Neural cell (in vitro differentiated cells): ENCODE results near the gene ITGB2. TPM values are rescaled to one million over a fixed set of nuclear protein-coding genes. Genes with fewer than 3 reads are reported as not detected.

Experiments used
- H2AFZ ChIP-seq: fragments of 200-600, 300-800 bp; sonication (generic), shearing (Covaris generic); 2 replicates; pipeline ENCODE4 v1.6.0; 2014; ENCODE audit warnings: low read depth, mild to moderate bottlenecking, antibody characterized with exemption, low read length, moderate library complexity
- H3F3A ChIP-seq: fragments of 200-600 bp; shearing (Covaris generic); 2 replicates; pipeline ENCODE4 v1.6.1; 2016; ENCODE audit warnings: mild to moderate bottlenecking, moderate library complexity, mixed read lengths, antibody characterized with exemption, low read length; ENCODE audit not compliant: insufficient read depth, poor library complexity, severe bottlenecking
- H3K27ac ChIP-seq: fragments of 200-600, 300-800 bp; sonication (generic), shearing (Covaris generic); 2 replicates; pipeline ENCODE4 v1.5.1; 2014; ENCODE audit warnings: mild to moderate bottlenecking, low read length, moderate library complexity
- H3K27me3 ChIP-seq: fragments of 300-800, 200-600 bp; sonication (generic), shearing (Covaris generic); 2 replicates; pipeline ENCODE4 v1.6.0; 2014; ENCODE audit warnings: mild to moderate bottlenecking, low read depth, low read length, moderate library complexity; ENCODE audit not compliant: insufficient read depth
- H3K36me3 ChIP-seq: fragments of 300-800, 200-600 bp; sonication (generic), shearing (Covaris generic); 2 replicates; pipeline ENCODE4 v1.5.1; 2014; ENCODE audit warnings: mild to moderate bottlenecking, antibody characterized with exemption, low read length, moderate library complexity; ENCODE audit not compliant: insufficient read depth
- H3K4me2 ChIP-seq: fragments of 300-800, 200-600 bp; sonication (generic), shearing (Covaris generic); 2 replicates; pipeline ENCODE4 v1.6.0; 2014; ENCODE audit warnings: mild to moderate bottlenecking, low read length
- H3K4me3 ChIP-seq: fragments of 300-800, 200-600 bp; sonication (generic), shearing (Covaris generic); 2 replicates; pipeline ENCODE4 v1.5.1; 2014; ENCODE audit warnings: mild to moderate bottlenecking, low read length, moderate library complexity
- H3K79me2 ChIP-seq: fragments of 200-600 bp; shearing (Covaris generic); replicated peaks from 2 replicates; pipeline ENCODE4 v1.6.0; 2014; ENCODE audit warnings: mild to moderate bottlenecking, low read length, moderate library complexity; ENCODE audit not compliant: insufficient read depth
- H3K9ac ChIP-seq: fragments of 300-800, 200-600 bp; sonication (generic), shearing (Covaris generic); 2 replicates; pipeline ENCODE4 v1.6.1; 2016; ENCODE audit warnings: mild to moderate bottlenecking, low read length, mixed read lengths
- H3K9me2 ChIP-seq: fragments of 200-600 bp; shearing (Covaris generic); 2 replicates; pipeline ENCODE4 v1.6.1; 2016; ENCODE audit warnings: mild to moderate bottlenecking, low read length, mixed read lengths; ENCODE audit not compliant: insufficient read depth
- H3K9me3 ChIP-seq: fragments of 200-600, 300-800 bp; sonication (generic), shearing (Covaris generic); 2 replicates; pipeline ENCODE4 v1.6.1; 2016; ENCODE audit warnings: mild to moderate bottlenecking, mixed run types, low read length, moderate library complexity, mixed read lengths
- H4K20me1 ChIP-seq: fragments of 200-600 bp; shearing (Covaris generic); 2 replicates; pipeline ENCODE4 v1.6.1; 2016; ENCODE audit warnings: mild to moderate bottlenecking, mixed run types; ENCODE audit not compliant: insufficient read depth
- EP300 ChIP-seq: fragments of 450-650 bp; conservative IDR thresholded peaks from 2 replicates; pipeline ENCODE4 v1.6.1; 2014; ENCODE audit warnings: antibody characterized with exemption, mild to moderate bottlenecking, moderate library complexity; ENCODE audit not compliant: poor library complexity, severe bottlenecking
- EZH2 ChIP-seq: fragments of 200-600, 300-800 bp; shearing (Covaris generic), sonication (generic); IDR thresholded peaks from 2 replicates; pipeline ENCODE4 v1.6.1; 2014; ENCODE audit warnings: antibody characterized with exemption, low read length, borderline replicate concordance, mild to moderate bottlenecking; ENCODE audit not compliant: insufficient read depth, poor library complexity, severe bottlenecking
- MXI1 ChIP-seq: fragments of 450-650 bp; conservative IDR thresholded peaks from 2 replicates; pipeline ENCODE4 v1.6.1; 2014; ENCODE audit warnings: antibody characterized with exemption, mild to moderate bottlenecking; ENCODE audit not compliant: poor library complexity, severe bottlenecking
- POLR2AphosphoS5 ChIP-seq: IDR thresholded peaks from 2 replicates; pipeline ENCODE4 v1.6.1; 2012
- RAD21 ChIP-seq: fragments of 450-650 bp; conservative IDR thresholded peaks from 2 replicates; pipeline ENCODE4 v1.6.1; 2014; ENCODE audit warnings: antibody characterized with exemption, mild to moderate bottlenecking, moderate library complexity
- SMC3 ChIP-seq: fragments of 450-650 bp; conservative IDR thresholded peaks from 2 replicates; pipeline ENCODE4 v1.6.1; 2014; ENCODE audit warnings: antibody characterized with exemption, mild to moderate bottlenecking, moderate library complexity; ENCODE audit not compliant: poor library complexity
- TAF1 ChIP-seq: IDR thresholded peaks from 2 replicates; pipeline ENCODE4 v1.6.1; 2012; ENCODE audit warnings: low read depth
- polyA plus RNA-seq: library from polyadenylated mRNA; depleted of rRNA; stranded (reverse); fragments of >200 nt; gene quantifications from 2 replicates; pipeline ENCODE4 v1.2.3, GENCODE V29; 2014
- TF ChIP-seq, protein P1 (sequence below): IDR thresholded peaks from 2 replicates; pipeline ENCODE4 v1.6.1; 2012; ENCODE audit warnings: borderline replicate concordance
- TF ChIP-seq, protein P2 (sequence below): fragments of 450-650 bp; IDR thresholded peaks from 2 replicates; pipeline ENCODE4 v1.5.1; 2014; ENCODE audit warnings: antibody characterized with exemption, mild to moderate bottlenecking, moderate library complexity; ENCODE audit not compliant: poor library complexity, severe bottlenecking

ITGB2 gene
- polyA plus RNA-seq, 1 donor from 2014 or later, result not detected

DNA sequence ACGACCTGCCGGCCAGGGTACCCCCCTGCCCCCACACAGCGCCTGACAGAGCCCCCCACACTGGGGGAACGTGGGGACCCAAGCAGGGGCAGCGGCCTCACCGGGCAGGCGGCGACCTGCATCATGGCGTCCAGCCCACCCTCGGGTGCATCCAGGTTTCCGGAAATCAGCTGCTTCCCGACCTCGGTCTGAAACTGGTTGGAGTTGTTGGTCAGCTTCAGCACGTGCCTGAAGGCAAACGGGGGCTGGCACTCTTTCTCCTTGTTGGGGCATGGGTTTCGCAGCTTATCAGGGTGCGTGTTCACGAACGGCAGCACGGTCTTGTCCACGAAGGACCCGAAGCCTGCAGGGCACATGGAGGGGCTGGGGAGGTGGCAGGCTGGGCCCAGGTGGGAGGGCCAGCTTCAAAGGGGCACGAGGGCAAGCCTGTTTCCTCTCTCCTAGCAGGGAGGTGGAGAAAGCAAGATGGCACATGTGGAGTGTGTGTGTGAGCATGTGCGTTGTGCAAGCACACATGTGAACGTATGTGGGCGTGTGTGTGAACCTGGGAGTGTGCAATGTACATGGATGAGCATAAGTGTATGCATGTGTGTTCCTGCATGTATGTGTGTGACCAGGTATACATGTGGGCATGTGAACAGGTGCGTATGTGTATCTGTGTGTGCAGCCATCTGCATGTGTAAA is 19.2 kb downstream of the ITGB2 start:
- Histone ChIP-seq H3K9ac (no peak overlapping the region), H3K4me2 (no peak overlapping the region), H3K4me3 (no peak overlapping the region), H3K9me3 (no peaks in the 10 kb centered on the region), H3K79me2 (no peaks in the 10 kb centered on the region), H3F3A (no peaks in the 10 kb centered on the region), H3K9me2 (no peaks in the 10 kb centered on the region), H2AFZ (no peak overlapping the region), H3K27ac (no peak overlapping the region), H4K20me1 (no peaks in the 10 kb centered on the region), H3K36me3 (no peaks in the 10 kb centered on the region), H3K27me3 (no peaks in the 10 kb centered on the region)
- TF ChIP-seq EZH2 (no peak), SMC3 (no peak)

DNA sequence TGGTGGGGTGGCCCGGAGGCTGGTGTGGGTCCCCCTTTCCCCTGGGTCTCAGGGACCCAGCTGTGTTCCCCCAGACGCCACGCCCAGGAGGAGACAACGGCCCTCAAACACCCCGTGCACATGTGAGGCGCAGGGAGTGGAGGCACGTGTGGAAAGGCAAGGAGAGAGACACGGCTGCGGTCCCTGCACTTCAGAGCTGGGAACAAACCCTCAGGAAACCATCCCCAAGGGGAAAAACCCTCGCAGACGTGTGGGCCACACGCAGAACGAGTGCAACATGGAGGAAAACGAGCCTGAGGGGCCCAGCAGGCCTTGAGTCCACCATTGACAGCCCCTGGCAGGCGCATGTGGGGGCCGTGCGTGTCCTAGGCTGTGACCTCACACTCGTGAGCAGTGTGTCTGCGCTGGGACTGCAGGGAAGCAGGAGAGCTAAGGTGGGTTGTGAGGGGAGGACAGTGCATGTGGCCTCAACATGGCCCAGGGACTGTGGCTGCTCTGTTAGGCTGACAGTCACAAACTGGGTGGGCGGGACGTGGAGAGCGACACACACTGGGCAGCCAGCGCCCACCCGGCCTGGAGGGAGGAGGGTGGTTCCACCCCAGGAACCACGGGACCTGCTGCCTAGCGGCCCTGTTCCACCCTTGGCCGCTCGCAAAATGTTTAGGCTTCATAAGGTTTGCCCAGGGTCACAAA is 20.0 kb downstream of the ITGB2 start:
- H2AFZ ChIP-seq, result no peak overlapping the region
- TF ChIP-seq MXI1, result no peak
- no peak for TF ChIP-seq POLR2AphosphoS5
- TF ChIP-seq RAD21, result no peak
- TF ChIP-seq, protein P1, sequence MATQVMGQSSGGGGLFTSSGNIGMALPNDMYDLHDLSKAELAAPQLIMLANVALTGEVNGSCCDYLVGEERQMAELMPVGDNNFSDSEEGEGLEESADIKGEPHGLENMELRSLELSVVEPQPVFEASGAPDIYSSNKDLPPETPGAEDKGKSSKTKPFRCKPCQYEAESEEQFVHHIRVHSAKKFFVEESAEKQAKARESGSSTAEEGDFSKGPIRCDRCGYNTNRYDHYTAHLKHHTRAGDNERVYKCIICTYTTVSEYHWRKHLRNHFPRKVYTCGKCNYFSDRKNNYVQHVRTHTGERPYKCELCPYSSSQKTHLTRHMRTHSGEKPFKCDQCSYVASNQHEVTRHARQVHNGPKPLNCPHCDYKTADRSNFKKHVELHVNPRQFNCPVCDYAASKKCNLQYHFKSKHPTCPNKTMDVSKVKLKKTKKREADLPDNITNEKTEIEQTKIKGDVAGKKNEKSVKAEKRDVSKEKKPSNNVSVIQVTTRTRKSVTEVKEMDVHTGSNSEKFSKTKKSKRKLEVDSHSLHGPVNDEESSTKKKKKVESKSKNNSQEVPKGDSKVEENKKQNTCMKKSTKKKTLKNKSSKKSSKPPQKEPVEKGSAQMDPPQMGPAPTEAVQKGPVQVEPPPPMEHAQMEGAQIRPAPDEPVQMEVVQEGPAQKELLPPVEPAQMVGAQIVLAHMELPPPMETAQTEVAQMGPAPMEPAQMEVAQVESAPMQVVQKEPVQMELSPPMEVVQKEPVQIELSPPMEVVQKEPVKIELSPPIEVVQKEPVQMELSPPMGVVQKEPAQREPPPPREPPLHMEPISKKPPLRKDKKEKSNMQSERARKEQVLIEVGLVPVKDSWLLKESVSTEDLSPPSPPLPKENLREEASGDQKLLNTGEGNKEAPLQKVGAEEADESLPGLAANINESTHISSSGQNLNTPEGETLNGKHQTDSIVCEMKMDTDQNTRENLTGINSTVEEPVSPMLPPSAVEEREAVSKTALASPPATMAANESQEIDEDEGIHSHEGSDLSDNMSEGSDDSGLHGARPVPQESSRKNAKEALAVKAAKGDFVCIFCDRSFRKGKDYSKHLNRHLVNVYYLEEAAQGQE, result no peak
- no peak for TF ChIP-seq EP300
- TF ChIP-seq, protein P2, sequence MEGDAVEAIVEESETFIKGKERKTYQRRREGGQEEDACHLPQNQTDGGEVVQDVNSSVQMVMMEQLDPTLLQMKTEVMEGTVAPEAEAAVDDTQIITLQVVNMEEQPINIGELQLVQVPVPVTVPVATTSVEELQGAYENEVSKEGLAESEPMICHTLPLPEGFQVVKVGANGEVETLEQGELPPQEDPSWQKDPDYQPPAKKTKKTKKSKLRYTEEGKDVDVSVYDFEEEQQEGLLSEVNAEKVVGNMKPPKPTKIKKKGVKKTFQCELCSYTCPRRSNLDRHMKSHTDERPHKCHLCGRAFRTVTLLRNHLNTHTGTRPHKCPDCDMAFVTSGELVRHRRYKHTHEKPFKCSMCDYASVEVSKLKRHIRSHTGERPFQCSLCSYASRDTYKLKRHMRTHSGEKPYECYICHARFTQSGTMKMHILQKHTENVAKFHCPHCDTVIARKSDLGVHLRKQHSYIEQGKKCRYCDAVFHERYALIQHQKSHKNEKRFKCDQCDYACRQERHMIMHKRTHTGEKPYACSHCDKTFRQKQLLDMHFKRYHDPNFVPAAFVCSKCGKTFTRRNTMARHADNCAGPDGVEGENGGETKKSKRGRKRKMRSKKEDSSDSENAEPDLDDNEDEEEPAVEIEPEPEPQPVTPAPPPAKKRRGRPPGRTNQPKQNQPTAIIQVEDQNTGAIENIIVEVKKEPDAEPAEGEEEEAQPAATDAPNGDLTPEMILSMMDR, result no peak
- no peak for TF ChIP-seq TAF1
- no peak for TF ChIP-seq SMC3
- no peak for TF ChIP-seq EZH2
- H3K9ac ChIP-seq, result no peak overlapping the region
- no peak overlapping the region for H3K4me3 ChIP-seq
- H3K27me3 ChIP-seq, result no peaks in the 10 kb centered on the region
- H3K9me2 ChIP-seq, result no peaks in the 10 kb centered on the region
- no peaks in the 10 kb centered on the region for H3K9me3 ChIP-seq
- no peaks in the 10 kb centered on the region for H3F3A ChIP-seq
- no peaks in the 10 kb centered on the region for H3K79me2 ChIP-seq
- H3K27ac ChIP-seq, result no peak overlapping the region
- no peak overlapping the region for H3K4me2 ChIP-seq
- no peaks in the 10 kb centered on the region for H3K36me3 ChIP-seq
- no peaks in the 10 kb centered on the region for H4K20me1 ChIP-seq
